GM12875 (cell line): Measurements from ENCODE around the gene KIAA1671.

Source experiments
- H3K4me3 ChIP-seq: one replicate; pipeline ENCODE4 v1.5.1; 2011; ENCODE audit warnings: low read depth, low read length, control low read depth
- CTCF ChIP-seq: IDR thresholded peaks from 2 replicates; pipeline ENCODE4 v1.5.1; 2011; ENCODE audit warnings: low read depth, mild to moderate bottlenecking, control low read depth, inconsistent platforms, low read length, moderate library complexity, borderline replicate concordance; ENCODE audit not compliant: insufficient read depth

KIAA1671 gene

GRCh38 chr22:25029181-25029580 lies 76.7 kb downstream of the KIAA1671 start:
- no peak overlapping the region for H3K4me3 ChIP-seq
- TF ChIP-seq CTCF = no peak

- no peak for TF ChIP-seq CTCF
- H3K4me3 ChIP-seq = no peak overlapping the region
Measured at GRCh38 chr22:25030636-25031035, 78.1 kb downstream of the KIAA1671 start.

GRCh38 chr22:25032066-25032465 lies 79.5 kb downstream of the KIAA1671 start:
- no peak overlapping the region for H3K4me3 ChIP-seq
- no peak for TF ChIP-seq CTCF

GRCh38 chr22:25035715-25036114 lies 83.2 kb downstream of the KIAA1671 start:
- H3K4me3 ChIP-seq = no peak overlapping the region
- TF ChIP-seq CTCF = no peak

GRCh38 chr22:25038239-25038638 lies 85.7 kb downstream of the KIAA1671 start:
- no peak for TF ChIP-seq CTCF
- H3K4me3 ChIP-seq = no peak overlapping the region

- no peak for TF ChIP-seq CTCF
- no peak overlapping the region for H3K4me3 ChIP-seq
Measured at GRCh38 chr22:25038771-25039170, 86.3 kb downstream of the KIAA1671 start.

GRCh38 chr22:25039255-25039654 lies 86.7 kb downstream of the KIAA1671 start:
- H3K4me3 ChIP-seq = no peak overlapping the region
- no peak for TF ChIP-seq CTCF
